MM.1S (cell line): Measurements from ENCODE around the gene PHTF2.
"Not testable (repeated sequence)": the region's sequence is repeated elsewhere in the genome, so short reads cannot be mapped to it uniquely, and the experiment has no call there.

ENCODE experiments used
- DNase-seq: peaks from one replicate; pipeline ENCODE4 v3.0.0-alpha.2; 2015
- H2AFZ ChIP-seq: fragments of 300-600 bp; sonication (generic); 2 replicates; pipeline ENCODE4 v1.6.0; 2016; ENCODE audit warnings: antibody characterized with exemption, low read length
- H3F3A ChIP-seq: fragments of 300-600 bp; sonication (generic); 2 replicates; pipeline ENCODE4 v1.6.1; 2016; ENCODE audit warnings: mild to moderate bottlenecking, antibody characterized with exemption, low read length, moderate library complexity, mixed read lengths; ENCODE audit not compliant: insufficient read depth
- H3K27ac ChIP-seq: fragments of 300-600 bp; sonication (generic); 2 replicates; pipeline ENCODE4 v1.5.1; 2016; ENCODE audit warnings: mild to moderate bottlenecking, low read length
- H3K27me3 ChIP-seq: fragments of 300-600 bp; sonication (generic); replicated peaks from 2 replicates; pipeline ENCODE4 v1.6.0; 2016; ENCODE audit warnings: low read length; ENCODE audit not compliant: insufficient read depth
- H3K36me3 ChIP-seq: fragments of 300-600 bp; sonication (generic); replicated peaks from 2 replicates; pipeline ENCODE4 v1.6.1; 2016; ENCODE audit warnings: mild to moderate bottlenecking, low read length, mixed read lengths; ENCODE audit not compliant: insufficient read depth
- H3K4me1 ChIP-seq: fragments of 300-600 bp; sonication (generic); 2 replicates; pipeline ENCODE4 v1.6.1; 2016; ENCODE audit warnings: low read length, mixed read lengths
- H3K4me2 ChIP-seq: fragments of 300-600 bp; sonication (generic); 2 replicates; pipeline ENCODE4 v1.6.0; 2016; ENCODE audit warnings: low read depth, low read length
- H3K4me3 ChIP-seq: fragments of 300-600 bp; sonication (generic); 2 replicates; pipeline ENCODE4 v1.5.1; 2016; ENCODE audit warnings: low read length, mixed read lengths
- H3K79me2 ChIP-seq: fragments of 300-600 bp; sonication (generic); 2 replicates; pipeline ENCODE4 v1.6.1; 2016; ENCODE audit warnings: mixed run types, low read length, mixed read lengths
- H3K9ac ChIP-seq: fragments of 300-600 bp; sonication (generic); 2 replicates; pipeline ENCODE4 v1.6.1; 2016; ENCODE audit warnings: low read length, mixed read lengths
- H3K9me2 ChIP-seq: fragments of 300-600 bp; sonication (generic); replicated peaks from 2 replicates; pipeline ENCODE4 v1.6.1; 2016; ENCODE audit warnings: mild to moderate bottlenecking, low read length, mixed read lengths; ENCODE audit not compliant: insufficient read depth
- H3K9me3 ChIP-seq: fragments of 300-600 bp; sonication (generic); replicated peaks from 2 replicates; pipeline ENCODE4 v1.6.1; 2016; ENCODE audit warnings: mild to moderate bottlenecking, low read length, mixed read lengths; ENCODE audit not compliant: insufficient read depth
- H4K20me1 ChIP-seq: fragments of 300-600 bp; sonication (generic); 2 replicates; pipeline ENCODE4 v1.6.1; 2016; ENCODE audit warnings: mild to moderate bottlenecking, low read length, moderate library complexity, mixed read lengths; ENCODE audit not compliant: insufficient read depth
- CTCF ChIP-seq: fragments of 300-600 bp; sonication (generic); IDR thresholded peaks from 2 replicates; pipeline ENCODE4 v1.5.1; 2016; ENCODE audit warnings: antibody characterized with exemption, low read length, mixed read lengths
- EZH2 ChIP-seq: fragments of 300-600 bp; sonication (generic); optimal IDR thresholded peaks from 2 replicates; pipeline ENCODE3; 2017; ENCODE audit warnings: low read depth, mild to moderate bottlenecking, antibody characterized with exemption, low read length, mixed read lengths
- EZH2phosphoT487 ChIP-seq: fragments of 300-600 bp; sonication (generic); IDR thresholded peaks from 2 replicates; pipeline ENCODE4 v1.6.1; 2018; ENCODE audit warnings: antibody characterized with exemption, low read length

The PHTF2 gene

GRCh38 chr7:77866370-77866769, 67.8 kb downstream of the PHTF2 start:
- TF ChIP-seq EZH2: no peak
- no peak for TF ChIP-seq CTCF
- no peak for TF ChIP-seq EZH2phosphoT487
- H3F3A ChIP-seq: no peaks in the 10 kb centered on the region
- no peaks in the 10 kb centered on the region for H4K20me1 ChIP-seq
- H3K27me3 ChIP-seq: no peaks in the 10 kb centered on the region
- H3K9ac ChIP-seq: no peak overlapping the region
- no peak overlapping the region for H3K27ac ChIP-seq
- no peak overlapping the region for H3K4me3 ChIP-seq
- no peaks in the 10 kb centered on the region for H3K36me3 ChIP-seq
- H3K9me2 ChIP-seq: no peaks in the 10 kb centered on the region
- no peaks in the 10 kb centered on the region for H3K9me3 ChIP-seq
- no peaks in the 10 kb centered on the region for H3K79me2 ChIP-seq
- no peak for DNase-seq
- no peak overlapping the region for H2AFZ ChIP-seq
- H3K4me1 ChIP-seq: no peaks in the 10 kb centered on the region
- no peak overlapping the region for H3K4me2 ChIP-seq

GRCh38 chr7:77866786-77867536, 68.4 kb downstream of the PHTF2 start:
- no peak overlapping the region for H3K9ac ChIP-seq
- no peak for DNase-seq
- H3K9me3 ChIP-seq: no peaks in the 10 kb centered on the region
- no peaks in the 10 kb centered on the region for H3K27me3 ChIP-seq
- H3K9me2 ChIP-seq: no peaks in the 10 kb centered on the region
- H3K4me1 ChIP-seq: no peaks in the 10 kb centered on the region
- TF ChIP-seq EZH2 (no peak), EZH2phosphoT487 (no peak), CTCF (no peak)
- H3K36me3 ChIP-seq: no peaks in the 10 kb centered on the region
- no peak overlapping the region for H3K27ac ChIP-seq
- H3F3A ChIP-seq: no peaks in the 10 kb centered on the region
- H3K4me3 ChIP-seq: no peak overlapping the region
- H2AFZ ChIP-seq: no peak overlapping the region
- H3K79me2 ChIP-seq: no peaks in the 10 kb centered on the region
- H3K4me2 ChIP-seq: no peak overlapping the region
- H4K20me1 ChIP-seq: no peaks in the 10 kb centered on the region

- Histone ChIP-seq H2AFZ (no peak overlapping the region), H3K4me1 (no peaks in the 10 kb centered on the region), H3K36me3 (no peaks in the 10 kb centered on the region), H3F3A (no peaks in the 10 kb centered on the region), H3K9me3 (no peaks in the 10 kb centered on the region), H3K9me2 (no peaks in the 10 kb centered on the region), H3K79me2 (no peaks in the 10 kb centered on the region), H3K27me3 (no peaks in the 10 kb centered on the region), H3K9ac (no peak overlapping the region), H3K4me3 (no peak overlapping the region), H3K4me2 (no peak overlapping the region), H3K27ac (no peak overlapping the region), H4K20me1 (no peaks in the 10 kb centered on the region)
- DNase-seq: no peak
- TF ChIP-seq EZH2: no peak
- no peak for TF ChIP-seq CTCF
- no peak for TF ChIP-seq EZH2phosphoT487
Measured at GRCh38 chr7:77867537-77867865, 68.9 kb downstream of the PHTF2 start.

- not testable (repeated sequence) for H3K27me3 ChIP-seq, H2AFZ ChIP-seq, H4K20me1 ChIP-seq, H3F3A ChIP-seq, H3K4me2 ChIP-seq, H3K36me3 ChIP-seq, H3K79me2 ChIP-seq, H3K9me2 ChIP-seq, H3K27ac ChIP-seq, H3K9ac ChIP-seq, DNase-seq, H3K4me1 ChIP-seq, H3K9me3 ChIP-seq, H3K4me3 ChIP-seq
Measured at GRCh38 chr7:77872256-77872655, 73.7 kb downstream of the PHTF2 start.

GRCh38 chr7:77873416-77874327, 75.1 kb downstream of the PHTF2 start:
- not testable (repeated sequence) for H3K27ac ChIP-seq, H3K79me2 ChIP-seq, H4K20me1 ChIP-seq, H3K36me3 ChIP-seq, H3K9me3 ChIP-seq, H3K9ac ChIP-seq, DNase-seq, H3K4me1 ChIP-seq, H2AFZ ChIP-seq, H3K4me3 ChIP-seq, H3K4me2 ChIP-seq, H3F3A ChIP-seq, H3K27me3 ChIP-seq, H3K9me2 ChIP-seq
